ENCODE results near the gene CDH23.

The CDH23 gene

DNA sequence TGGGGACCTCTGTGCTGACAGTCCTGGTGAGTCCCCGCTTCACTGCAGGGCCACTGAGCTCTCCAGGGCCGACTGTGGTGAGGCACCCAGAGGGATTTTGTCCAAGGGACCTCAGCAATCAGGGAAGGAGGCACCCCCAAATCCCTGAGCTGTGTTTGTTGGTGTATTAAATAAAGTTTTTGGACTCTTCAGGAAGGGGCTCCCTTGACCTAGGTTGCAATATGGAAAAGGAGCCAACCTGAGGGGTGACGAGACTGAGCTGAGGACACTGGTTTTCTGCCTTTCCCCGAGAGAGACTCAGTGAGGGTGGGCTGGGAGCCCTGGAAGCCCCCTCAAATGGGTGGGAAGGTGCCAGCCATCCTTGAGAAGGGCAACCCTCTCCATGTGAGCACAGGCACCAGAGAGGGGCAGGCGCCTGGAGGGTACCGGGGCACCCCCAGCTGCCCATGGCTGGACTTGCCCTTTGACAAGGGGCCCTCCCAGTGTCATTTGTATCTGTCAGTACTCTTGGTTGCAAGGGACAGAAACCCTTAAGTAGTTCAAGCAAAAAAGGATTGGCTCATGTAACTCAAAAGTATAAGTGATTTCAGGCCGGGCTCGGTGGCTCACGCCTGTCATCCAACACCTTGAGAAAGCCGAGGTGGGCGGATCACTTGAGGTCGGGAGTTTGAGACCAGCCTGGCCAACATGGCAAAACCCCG lies 250.0 kb downstream of the CDH23 start:
- DNase-seq = no peak

GRCh38 chr10:71647526-71648253 lies 251.0 kb downstream of the CDH23 start:
- no peak for DNase-seq

DNA sequence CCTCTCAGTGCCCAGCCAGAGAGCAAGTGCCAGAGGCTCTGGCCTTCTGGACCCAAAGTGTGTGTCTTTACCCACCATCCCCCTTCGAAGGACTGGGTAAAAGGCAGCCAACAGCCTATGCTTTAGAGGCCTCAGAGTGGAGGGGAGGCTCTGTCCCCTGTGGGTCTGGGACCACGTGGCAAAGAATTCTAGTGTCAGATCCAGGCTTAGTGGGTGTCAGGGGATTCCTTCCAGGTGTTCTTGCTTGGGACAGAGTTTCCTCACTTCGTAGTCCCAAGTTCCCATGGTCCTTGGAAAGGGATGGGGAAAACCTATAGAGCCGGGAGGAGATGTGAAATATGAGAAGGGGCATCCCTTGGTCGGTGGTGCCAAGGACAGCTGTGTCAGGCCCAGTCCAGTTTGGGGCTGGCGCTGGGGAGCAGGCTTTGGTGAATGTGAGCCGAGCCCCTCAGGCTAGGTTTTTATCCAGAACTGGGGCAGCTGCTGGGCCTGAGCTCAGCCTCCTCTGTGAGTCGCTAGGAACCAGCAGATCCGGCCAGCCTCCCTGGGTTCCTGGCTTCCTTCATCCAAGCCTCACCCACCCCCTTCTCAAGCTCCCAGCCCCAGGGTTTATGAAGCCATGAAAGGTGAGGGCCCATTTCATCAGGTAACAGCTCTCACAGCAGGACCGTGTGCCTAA lies 251.7 kb downstream of the CDH23 start:
- DNase-seq = no peak

- no peak for DNase-seq
Observed at GRCh38 chr10:71648933-71649320, 252.2 kb downstream of the CDH23 start.

DNA sequence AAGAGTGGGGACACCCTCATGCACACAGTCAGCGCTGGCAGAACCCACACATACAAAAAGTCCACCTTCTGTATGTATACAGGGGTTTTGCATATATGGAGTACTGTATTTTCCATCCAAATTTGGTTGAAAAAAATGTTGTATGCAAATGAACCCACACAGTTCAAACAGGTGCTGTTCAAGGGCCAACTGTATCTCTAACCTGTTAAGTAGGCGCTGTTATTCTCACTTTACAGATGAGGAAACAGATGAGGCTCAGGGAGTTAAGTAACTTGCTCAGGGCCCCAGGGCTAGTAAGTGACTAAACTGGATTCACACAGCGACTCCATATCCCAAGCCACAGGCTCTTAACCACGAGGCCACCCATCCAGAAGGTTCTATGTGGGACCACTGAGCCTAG lies 252.9 kb downstream of the CDH23 start:
- no peak for DNase-seq

DNA sequence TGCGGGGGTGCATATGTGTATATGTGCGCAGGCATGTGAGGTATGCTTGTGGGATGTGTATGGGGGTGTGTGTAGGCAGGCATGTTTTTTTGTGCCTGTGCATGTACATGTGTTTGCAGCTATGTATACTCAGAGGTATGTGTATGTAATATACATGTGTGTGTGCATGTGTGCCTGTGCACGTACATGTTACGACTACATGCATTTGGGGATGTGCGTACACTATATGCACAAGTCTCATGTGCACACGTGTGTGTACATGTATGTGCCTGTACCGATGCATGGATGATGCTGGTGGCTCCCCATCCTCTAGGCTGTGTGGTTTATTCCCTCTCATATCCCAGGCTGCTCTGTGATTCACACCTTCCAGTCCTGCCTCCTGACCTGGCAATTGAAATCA lies 253.7 kb downstream of the CDH23 start:
- no peak for DNase-seq

- DNase-seq = no peak
Observed at GRCh38 chr10:71651428-71651827, 254.7 kb downstream of the CDH23 start.

DNA sequence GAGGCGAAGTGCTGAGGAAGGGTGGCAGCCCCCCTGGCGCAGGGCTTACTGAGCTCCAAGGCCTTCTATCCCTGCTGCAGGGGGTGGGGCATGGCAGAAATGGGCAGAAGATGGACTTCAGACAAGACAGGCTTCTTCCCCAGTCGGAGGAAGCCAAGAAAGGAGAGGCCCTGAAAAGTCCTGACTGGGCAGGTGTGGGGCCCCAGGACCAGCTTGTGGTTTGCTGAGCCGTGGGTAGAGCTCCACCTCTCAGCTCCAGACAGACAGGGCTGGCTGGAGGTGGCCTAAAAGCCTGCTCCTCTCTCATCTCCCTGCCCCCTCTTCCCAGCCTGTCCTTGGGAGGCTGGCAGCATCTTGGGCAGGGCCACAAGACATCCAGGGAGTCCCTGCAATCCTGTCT lies 255.2 kb downstream of the CDH23 start:
- no peak for DNase-seq

GRCh38 chr10:71653044-71653443 lies 256.3 kb downstream of the CDH23 start:
- no peak for DNase-seq

DNA sequence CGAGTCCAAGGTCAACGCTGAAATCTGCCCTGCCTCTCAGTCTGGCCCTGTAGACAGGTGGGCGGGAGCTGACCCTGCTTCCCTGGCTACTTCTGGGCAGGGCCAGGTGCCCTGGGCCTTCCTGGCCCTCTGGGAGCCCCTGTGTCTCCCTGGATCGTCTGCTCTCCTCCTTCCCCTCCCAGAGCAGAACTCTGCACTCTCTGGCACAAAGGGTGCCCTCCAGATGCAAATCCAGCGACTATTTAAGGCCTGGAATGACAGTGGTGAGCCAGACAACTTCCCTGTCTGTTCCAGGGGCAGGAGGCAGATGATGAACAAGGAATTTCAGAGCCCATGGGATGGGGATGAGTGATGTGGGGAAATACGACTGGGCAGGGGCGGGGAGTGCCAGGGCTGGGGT lies 259.5 kb downstream of the CDH23 start:
- no peak for DNase-seq

DNA sequence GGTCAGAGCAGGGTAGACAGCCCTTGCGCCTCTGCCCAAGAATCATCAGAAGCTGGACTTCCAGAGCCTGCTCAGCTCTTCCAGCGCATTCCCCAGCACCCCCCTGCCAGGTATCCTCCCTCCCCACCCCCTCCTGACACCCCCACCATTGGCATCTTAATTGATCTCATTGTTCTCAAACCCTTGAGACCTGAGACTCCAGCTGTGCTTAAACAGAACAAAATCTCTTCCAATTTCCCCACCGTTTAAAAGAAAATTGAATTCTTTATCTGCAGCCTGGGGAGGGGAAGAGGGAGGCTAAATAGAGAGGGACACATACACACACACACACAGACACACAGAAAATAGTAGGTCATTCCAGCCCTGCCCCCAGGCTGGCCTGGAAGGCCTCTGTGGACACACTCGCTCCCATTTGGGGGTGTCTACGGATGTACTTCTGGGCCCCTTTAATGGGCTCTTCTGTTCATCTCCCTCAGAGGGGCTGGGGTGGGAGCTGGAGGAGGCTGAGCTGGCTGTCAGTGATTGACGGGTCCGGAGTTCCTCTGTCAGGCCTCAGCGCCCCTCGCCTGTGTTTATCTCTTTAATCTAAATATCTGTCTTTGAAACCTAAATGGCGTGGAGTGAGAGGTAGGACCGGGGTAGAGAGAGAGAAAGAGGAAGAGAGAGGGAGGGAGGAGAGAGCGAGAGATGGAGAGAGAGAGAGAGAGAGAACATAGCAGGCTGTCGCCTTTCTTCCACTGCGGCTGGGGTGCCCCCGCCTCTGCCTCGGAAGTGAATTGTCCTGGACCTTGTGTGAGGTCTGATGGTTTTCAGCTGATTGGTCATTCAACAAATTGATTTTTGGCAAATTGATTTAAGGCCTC lies 261.1 kb downstream of the CDH23 start:
- no peak for DNase-seq

DNA sequence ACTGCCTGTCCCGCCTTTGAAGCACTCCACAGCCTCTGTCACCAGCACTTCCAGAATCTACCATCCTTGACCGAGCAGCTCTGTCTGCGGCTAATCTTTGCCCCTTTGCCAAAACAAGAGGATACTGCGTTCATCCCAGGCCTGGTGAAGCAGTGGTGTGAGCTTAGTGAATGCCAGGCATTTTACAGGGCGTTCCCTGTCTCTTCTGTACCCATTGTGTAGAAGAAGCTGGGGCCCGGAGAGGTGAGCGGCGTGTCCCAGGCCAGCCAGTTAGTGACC lies 261.7 kb downstream of the CDH23 start:
- no peak for DNase-seq

DNA sequence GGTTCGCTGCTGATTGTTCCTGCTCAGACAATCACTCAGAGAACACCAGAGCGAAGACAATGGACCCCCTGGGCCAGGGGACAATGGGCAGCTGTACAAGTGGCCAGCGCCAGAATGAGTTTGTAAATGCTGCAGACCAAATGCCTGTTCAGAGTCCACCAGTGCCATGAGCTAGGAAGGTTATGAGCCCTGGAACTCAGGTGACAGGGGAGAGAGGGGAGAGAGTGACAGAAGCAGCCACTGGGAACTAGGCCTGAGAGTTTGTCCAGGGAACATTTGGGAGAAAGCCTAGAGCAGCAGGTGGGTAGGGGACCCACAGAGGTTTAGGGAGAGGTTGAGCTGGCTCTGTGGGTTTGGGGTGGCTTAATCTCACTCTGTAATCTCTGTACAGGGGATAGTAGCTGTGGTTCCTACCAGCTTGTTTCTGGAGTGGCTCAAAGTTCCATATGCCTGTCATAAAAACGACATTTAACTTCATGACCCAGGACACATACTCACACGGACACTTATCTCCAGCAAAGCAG lies 262.5 kb downstream of the CDH23 start:
- no peak for DNase-seq

DNA sequence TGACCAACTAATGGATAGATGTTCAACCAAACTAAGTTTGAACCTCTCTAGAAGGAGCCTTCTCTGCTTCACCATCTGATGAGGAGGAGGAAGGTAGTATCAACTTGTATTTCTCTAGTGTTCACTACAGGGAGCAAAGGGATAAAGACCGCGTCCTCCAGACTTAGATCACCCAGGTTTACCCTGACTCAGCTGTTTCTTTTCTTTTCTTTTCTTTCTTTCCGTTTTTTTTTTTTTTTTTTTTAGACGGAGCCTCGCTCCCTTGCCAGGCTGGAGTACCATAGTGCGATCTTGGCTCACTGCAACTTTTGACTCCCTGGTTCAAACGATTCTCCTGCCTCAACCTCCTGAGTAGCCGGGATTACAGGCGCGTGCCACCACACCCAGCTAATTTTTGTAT lies 263.0 kb downstream of the CDH23 start:
- DNase-seq = no peak

GRCh38 chr10:71660313-71660712 lies 263.6 kb downstream of the CDH23 start:
- no peak for DNase-seq

DNA sequence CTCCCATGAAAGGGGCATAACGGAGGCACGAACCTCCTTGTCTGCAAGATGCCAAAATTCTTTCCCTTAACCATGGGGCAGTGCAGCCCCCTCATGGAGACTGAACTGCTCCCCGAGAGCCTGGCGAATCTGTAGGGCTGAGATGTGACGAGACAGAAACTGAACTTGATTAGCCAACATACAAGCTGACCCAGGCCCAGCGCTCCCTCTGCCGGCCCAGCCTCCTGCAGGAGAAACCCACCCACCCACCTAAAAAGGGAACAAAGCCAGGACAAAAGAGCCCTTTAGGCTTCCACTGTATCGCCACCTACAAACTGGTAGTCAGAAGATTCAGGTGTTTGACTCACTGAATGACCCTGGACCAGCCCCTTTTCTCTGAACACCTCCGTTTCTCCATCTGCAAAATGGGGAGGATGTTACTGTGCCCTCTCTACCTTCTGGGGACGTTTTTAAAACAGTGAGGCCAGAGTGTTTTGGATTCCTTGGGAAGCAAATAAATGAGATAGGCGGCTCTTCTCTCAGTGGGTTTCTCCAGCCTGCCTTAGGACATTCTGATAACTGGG lies 264.4 kb downstream of the CDH23 start:
- DNase-seq = no peak

- DNase-seq = no peak
Observed at GRCh38 chr10:71661779-71662336, 265.1 kb downstream of the CDH23 start.

- no peak for DNase-seq
Observed at GRCh38 chr10:71663311-71663710, 266.6 kb downstream of the CDH23 start.

GRCh38 chr10:71664585-71664984 lies 267.9 kb downstream of the CDH23 start:
- DNase-seq = no peak

GRCh38 chr10:71665456-71665855 lies 268.7 kb downstream of the CDH23 start:
- DNase-seq = no peak

DNA sequence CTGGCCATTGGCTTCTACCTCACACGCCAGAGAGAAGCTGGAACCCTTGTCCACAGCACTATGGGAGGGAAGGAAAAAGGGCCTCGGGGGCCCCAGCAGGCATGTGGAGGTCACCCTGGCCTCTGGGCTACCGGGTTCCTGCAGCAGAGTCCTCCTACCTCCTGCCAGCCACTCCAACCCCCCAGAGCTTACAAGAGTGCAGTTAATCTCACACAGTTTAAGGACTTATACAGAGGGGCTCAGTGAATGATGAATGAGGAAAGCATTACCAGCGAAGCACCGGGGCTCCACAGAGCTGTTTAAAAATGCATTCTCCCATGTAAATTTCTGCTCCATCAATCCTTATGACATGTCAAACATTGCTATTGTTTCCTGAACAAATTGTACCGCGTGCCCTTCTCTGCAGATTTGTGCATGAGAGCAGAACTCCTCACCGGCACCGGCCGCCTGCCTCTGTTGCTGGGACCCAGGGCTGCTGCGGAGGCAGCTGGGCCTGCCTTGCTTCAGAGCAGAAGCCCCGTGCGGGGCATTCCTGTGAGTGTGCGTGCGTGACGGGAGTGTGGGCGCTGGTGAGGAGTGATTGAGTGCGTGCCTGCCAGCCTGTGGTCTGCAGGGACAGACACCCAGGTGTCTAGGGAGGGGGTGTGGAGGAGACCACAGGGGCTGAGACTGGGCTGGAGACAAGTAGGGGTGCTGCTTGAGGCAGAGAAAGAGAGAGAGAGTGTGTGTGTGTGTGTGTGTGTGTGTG lies 270.1 kb downstream of the CDH23 start:
- DNase-seq = no peak

DNA sequence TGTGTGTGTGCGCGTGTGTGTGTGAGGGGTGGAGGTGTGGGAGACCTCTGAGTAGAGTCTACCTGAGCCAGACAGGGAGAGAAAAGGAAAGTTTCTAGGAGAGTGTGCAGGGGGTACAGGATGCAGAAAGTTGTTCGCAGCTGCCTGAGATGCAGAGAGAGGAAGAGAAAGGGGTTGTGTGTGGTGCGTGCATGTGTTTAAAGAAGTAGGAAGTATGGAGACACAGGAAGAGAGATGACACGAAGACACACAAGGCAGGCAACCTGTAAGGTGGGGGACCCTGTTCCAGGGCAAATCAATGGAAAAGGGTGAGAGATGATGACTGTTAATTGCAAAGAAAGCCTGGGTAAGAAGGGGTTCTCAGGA lies 270.6 kb downstream of the CDH23 start:
- no peak for DNase-seq

Data from NCI-H187 treated with DMSO at 0.1 percent for 48 hours (cell line).